ENCODE results near the gene TSPOAP1.

The TSPOAP1 gene

GRCh38 chr17:58283674-58284612 is 44.7 kb downstream of the TSPOAP1 start:
- no peak for TF ChIP-seq POLR2A (IDR thresholded peaks at IDR 0.05; ENCODE audit: low read depth, low read length)
- no peak for TF ChIP-seq POLR2AphosphoS5 (IDR thresholded peaks at IDR 0.05; ENCODE audit: low read depth, low read length)
- TF ChIP-seq TAF1 (IDR thresholded peaks at IDR 0.05; ENCODE audit: borderline replicate concordance, low read depth, low read length): no peak
- DNase-seq (ENCODE audit: insufficient read length) (no peak), FAIRE-seq (no peak)

GRCh38 chr17:58282442-58282841 is 46.2 kb downstream of the TSPOAP1 start:
- no peak for DNase-seq (ENCODE audit: insufficient read length)
- TF ChIP-seq TAF1 (IDR thresholded peaks at IDR 0.05; ENCODE audit: borderline replicate concordance, low read depth, low read length) (no peak), POLR2A (IDR thresholded peaks at IDR 0.05; ENCODE audit: low read depth, low read length) (no peak), POLR2AphosphoS5 (IDR thresholded peaks at IDR 0.05; ENCODE audit: low read depth, low read length) (no peak)
- no peak for FAIRE-seq

GRCh38 chr17:58281511-58282011 is 47.0 kb downstream of the TSPOAP1 start:
- no peak for FAIRE-seq
- TF ChIP-seq POLR2AphosphoS5 (IDR thresholded peaks at IDR 0.05; ENCODE audit: low read depth, low read length) (no peak), POLR2A (IDR thresholded peaks at IDR 0.05; ENCODE audit: low read depth, low read length) (no peak), TAF1 (IDR thresholded peaks at IDR 0.05; ENCODE audit: borderline replicate concordance, low read depth, low read length) (no peak)
- no peak for DNase-seq (ENCODE audit: insufficient read length)

GRCh38 chr17:58280480-58281217 is 47.9 kb downstream of the TSPOAP1 start, which contains the start of gene MPO:
Gene MPO (minus strand): TSS chr17:58280935. CDS start chr17:58280758, 177 bp downstream.
- FAIRE-seq (no peak), DNase-seq (ENCODE audit: insufficient read length) (no peak)
- no peak for TF ChIP-seq TAF1 (IDR thresholded peaks at IDR 0.05; ENCODE audit: borderline replicate concordance, low read depth, low read length)
- TF ChIP-seq POLR2A (IDR thresholded peaks at IDR 0.05; ENCODE audit: low read depth, low read length): no peak

- FAIRE-seq (no peak), DNase-seq (ENCODE audit: insufficient read length) (no peak)
- TF ChIP-seq POLR2AphosphoS5 (IDR thresholded peaks at IDR 0.05; ENCODE audit: low read depth, low read length) (no peak), POLR2A (IDR thresholded peaks at IDR 0.05; ENCODE audit: low read depth, low read length) (no peak), TAF1 (IDR thresholded peaks at IDR 0.05; ENCODE audit: borderline replicate concordance, low read depth, low read length) (no peak)
These were observed 48.7 kb downstream of the TSPOAP1 start for GRCh38 chr17:58279736-58280479.

- DNase-seq (ENCODE audit: insufficient read length) (no peak), FAIRE-seq (no peak)
- TF ChIP-seq TAF1 (IDR thresholded peaks at IDR 0.05; ENCODE audit: borderline replicate concordance, low read depth, low read length) (no peak), POLR2AphosphoS5 (IDR thresholded peaks at IDR 0.05; ENCODE audit: low read depth, low read length) (no peak), POLR2A (IDR thresholded peaks at IDR 0.05; ENCODE audit: low read depth, low read length) (no peak)
These were observed 49.4 kb downstream of the TSPOAP1 start for GRCh38 chr17:58279016-58279711.

GRCh38 chr17:58278661-58279015 is 50.0 kb downstream of the TSPOAP1 start:
- no peak for DNase-seq (ENCODE audit: insufficient read length)
- no peak for FAIRE-seq
- no peak for TF ChIP-seq POLR2A (IDR thresholded peaks at IDR 0.05; ENCODE audit: low read depth, low read length)
- TF ChIP-seq TAF1 (IDR thresholded peaks at IDR 0.05; ENCODE audit: borderline replicate concordance, low read depth, low read length): no peak
- TF ChIP-seq POLR2AphosphoS5 (IDR thresholded peaks at IDR 0.05; ENCODE audit: low read depth, low read length): no peak

- TF ChIP-seq POLR2A (IDR thresholded peaks at IDR 0.05; ENCODE audit: low read depth, low read length) (no peak), TAF1 (IDR thresholded peaks at IDR 0.05; ENCODE audit: borderline replicate concordance, low read depth, low read length) (no peak), POLR2AphosphoS5 (IDR thresholded peaks at IDR 0.05; ENCODE audit: low read depth, low read length) (no peak)
- FAIRE-seq: no peak
- DNase-seq (ENCODE audit: insufficient read length): no peak
These were observed 50.6 kb downstream of the TSPOAP1 start for GRCh38 chr17:58277802-58278595.

GRCh38 chr17:58277107-58277801 is 51.3 kb downstream of the TSPOAP1 start:
- no peak for FAIRE-seq
- DNase-seq (ENCODE audit: insufficient read length): no peak
- TF ChIP-seq TAF1 (IDR thresholded peaks at IDR 0.05; ENCODE audit: borderline replicate concordance, low read depth, low read length) (no peak), POLR2A (IDR thresholded peaks at IDR 0.05; ENCODE audit: low read depth, low read length) (no peak), POLR2AphosphoS5 (IDR thresholded peaks at IDR 0.05; ENCODE audit: low read depth, low read length) (no peak)

Data from GM12892 (cell line).